ENCODE measurements around the gene HEXIM2. TPM values are rescaled to one million over a fixed set of nuclear protein-coding genes. Genes with fewer than 3 reads are reported as not detected.

The HEXIM2 gene
- total and polyA plus RNA-seq, 2 experiments from 2014 or later = 9.0 to 9.5 TPM

- peak overlapping the region; percentile 55; the same call in 1 of the 2 replicates for H3K27ac ChIP-seq (ENCODE audit: low read depth)
- Mint-ChIP-seq H3K4me3 (no peak overlapping the region), H3K9me3 (no peaks in the 10 kb centered on the region), H3K4me1 (peaks cover 11% of the 10 kb centered on the region), H3K36me3 (ENCODE audit: low read depth) (no peaks in the 10 kb centered on the region), H3K27ac (peak overlapping the region; percentile 63), H3K27me3 (ENCODE audit: insufficient read depth, low read depth, poor library complexity) (peaks cover 29% of the 10 kb centered on the region)
- no peaks in the 10 kb centered on the region for H3K9me2 ChIP-seq (ENCODE audit: insufficient read depth)
- no peaks in the 10 kb centered on the region; the same call in 1 of the 2 replicates for H4K20me1 ChIP-seq (replicated peaks; ENCODE audit: insufficient read depth)
- ATAC-seq (no peak), DNase-seq (ENCODE audit: low spot score) (no peak)
- no peaks in the 10 kb centered on the region for H3K27me3 ChIP-seq (ENCODE audit: insufficient read depth)
- 0 out of 2 replicates have a peak, but pooled peaks cover 4% of the 10 kb centered on the region for H3F3A ChIP-seq (replicated peaks; ENCODE audit: low read depth)
- TF ChIP-seq CTCF (conservative IDR thresholded peaks at IDR 0.05; ENCODE audit: low read depth in 2 of 2) (no peak), ZNF331 (CRISPR knock-in tag; IDR thresholded peaks at IDR 0.05; ENCODE audit: low read depth) (no peak)
- H3K79me2 ChIP-seq (replicated peaks; ENCODE audit: insufficient read depth) = no peaks in the 10 kb centered on the region
- H3K4me1 ChIP-seq (ENCODE audit: insufficient read depth) = no peaks in the 10 kb centered on the region
- H2AFZ ChIP-seq = no peak overlapping the region
- no peak overlapping the region for H3K4me2 ChIP-seq
- H3K4me3 ChIP-seq = no peak overlapping the region
- H3K36me3 ChIP-seq (ENCODE audit: insufficient read depth) = no peaks in the 10 kb centered on the region
These were observed 34.5 kb upstream of the HEXIM2 start for GRCh38 chr17:45127207-45127547.

- Histone ChIP-seq H3K79me2 (replicated peaks; ENCODE audit: insufficient read depth) (no peaks in the 10 kb centered on the region), H3K36me3 (ENCODE audit: insufficient read depth) (no peaks in the 10 kb centered on the region), H3K27ac (ENCODE audit: low read depth) (peak overlapping the region; percentile 55; the same call in 1 of the 2 replicates), H3F3A (replicated peaks; ENCODE audit: low read depth) (peaks cover 4% of the 10 kb centered on the region; the same call in 1 of the 2 replicates), H3K4me2 (no peak overlapping the region), H3K27me3 (ENCODE audit: insufficient read depth) (no peaks in the 10 kb centered on the region), H3K9me2 (ENCODE audit: insufficient read depth) (no peaks in the 10 kb centered on the region), H3K4me3 (no peak overlapping the region), H2AFZ (no peak overlapping the region), H3K4me1 (ENCODE audit: insufficient read depth) (no peaks in the 10 kb centered on the region), H4K20me1 (replicated peaks; ENCODE audit: insufficient read depth) (no peaks in the 10 kb centered on the region; the same call in 1 of the 2 replicates)
- Mint-ChIP-seq H3K27ac (peak overlapping the region; percentile 83), H3K4me1 (peaks cover 11% of the 10 kb centered on the region), H3K27me3 (ENCODE audit: insufficient read depth, low read depth, poor library complexity) (peaks cover 29% of the 10 kb centered on the region), H3K4me3 (no peak overlapping the region), H3K9me3 (no peaks in the 10 kb centered on the region), H3K36me3 (ENCODE audit: low read depth) (no peaks in the 10 kb centered on the region)
- TF ChIP-seq POLR2AphosphoS5 (IDR thresholded peaks at IDR 0.05; ENCODE audit: low read depth) (no peak), CREB1 (CRISPR knock-in tag; IDR thresholded peaks at IDR 0.05; ENCODE audit: low read depth) (no peak), ZNF331 (CRISPR knock-in tag; IDR thresholded peaks at IDR 0.05; ENCODE audit: low read depth) (no peak), NANOG (IDR thresholded peaks at IDR 0.05; ENCODE audit: borderline replicate concordance) (no peak), ETS1 (IDR thresholded peaks at IDR 0.05) (no peak)
- DNase-seq (ENCODE audit: low spot score) = no peak
- peak; percentile 2; the same call in 1 of the 3 replicates for ATAC-seq
These were observed 34.0 kb upstream of the HEXIM2 start for GRCh38 chr17:45127548-45128300.

Measured in GM23338 (cell line).